ENCODE results near the gene CREB5.

- no peak for TF ChIP-seq POLR2A (IDR thresholded peaks at IDR 0.05; ENCODE audit: low read depth)
- TF ChIP-seq, protein P1, sequence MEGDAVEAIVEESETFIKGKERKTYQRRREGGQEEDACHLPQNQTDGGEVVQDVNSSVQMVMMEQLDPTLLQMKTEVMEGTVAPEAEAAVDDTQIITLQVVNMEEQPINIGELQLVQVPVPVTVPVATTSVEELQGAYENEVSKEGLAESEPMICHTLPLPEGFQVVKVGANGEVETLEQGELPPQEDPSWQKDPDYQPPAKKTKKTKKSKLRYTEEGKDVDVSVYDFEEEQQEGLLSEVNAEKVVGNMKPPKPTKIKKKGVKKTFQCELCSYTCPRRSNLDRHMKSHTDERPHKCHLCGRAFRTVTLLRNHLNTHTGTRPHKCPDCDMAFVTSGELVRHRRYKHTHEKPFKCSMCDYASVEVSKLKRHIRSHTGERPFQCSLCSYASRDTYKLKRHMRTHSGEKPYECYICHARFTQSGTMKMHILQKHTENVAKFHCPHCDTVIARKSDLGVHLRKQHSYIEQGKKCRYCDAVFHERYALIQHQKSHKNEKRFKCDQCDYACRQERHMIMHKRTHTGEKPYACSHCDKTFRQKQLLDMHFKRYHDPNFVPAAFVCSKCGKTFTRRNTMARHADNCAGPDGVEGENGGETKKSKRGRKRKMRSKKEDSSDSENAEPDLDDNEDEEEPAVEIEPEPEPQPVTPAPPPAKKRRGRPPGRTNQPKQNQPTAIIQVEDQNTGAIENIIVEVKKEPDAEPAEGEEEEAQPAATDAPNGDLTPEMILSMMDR (IDR thresholded peaks at IDR 0.05) = no peak
- no peak for TF ChIP-seq POLR2AphosphoS5 (IDR thresholded peaks at IDR 0.05)
Measured at GRCh38 chr7:28660132-28660531, 247.8 kb downstream of the CREB5 start.

Data from esophagus muscularis mucosa (tissue), 3 donors.